ENCODE measurements around the gene ZNF284. TPM values are rescaled to one million over a fixed set of nuclear protein-coding genes. Genes with fewer than 3 reads are reported as not detected.

The ZNF284 gene
- polyA plus RNA-seq, 2 of the 4 experiments (the other 2 are of a cell fraction) = 1.0 to 1.2 TPM

- TF ChIP-seq MAX (IDR thresholded peaks at IDR 0.05) = peak; percentile 51; the same call in 1 of the 2 replicates
- no peak for TF ChIP-seq FOSL2 (IDR thresholded peaks at IDR 0.05)
- peak; percentile 42 for TF ChIP-seq FOSL2 (CRISPR knock-in tag; IDR thresholded peaks at IDR 0.05)
These were observed 46.6 kb upstream of the ZNF284 start, which contains the start of gene ZNF222 (continued) for GRCh38 chr19:44025217-44025936.

GRCh38 chr19:44026622-44027021 is 45.3 kb upstream of the ZNF284 start:
- no peak for TF ChIP-seq CBX2 (IDR thresholded peaks at IDR 0.05; ENCODE audit: borderline replicate concordance, low read depth)
- no peak for TF ChIP-seq FOSL2 (IDR thresholded peaks at IDR 0.05)
- no peak for TF ChIP-seq FOSL2 (CRISPR knock-in tag; IDR thresholded peaks at IDR 0.05)
- TF ChIP-seq NFE2L2 (conservative IDR thresholded peaks at IDR 0.05; ENCODE audit: low read length) = no peak
- no peak for TF ChIP-seq PBX3 (IDR thresholded peaks at IDR 0.05)
- no peak for TF ChIP-seq ZC3H11A (IDR thresholded peaks at IDR 0.05)
- no peak for TF ChIP-seq ELK1 (IDR thresholded peaks at IDR 0.05; ENCODE audit: low read depth, low read length)
- TF ChIP-seq HMGXB4 (CRISPR knock-in tag; IDR thresholded peaks at IDR 0.05; ENCODE audit: borderline replicate concordance) = no peak
- Histone ChIP-seq H3K4me3 (no peak overlapping the region), H3K9me3 (peaks cover 64% of the 10 kb centered on the region), H3K27ac (no peak overlapping the region), H3K4me1 (no peaks in the 10 kb centered on the region), H3K4me2 (no peak overlapping the region)
- ChIA-PET CTCF (no interaction called here), POLR2A (no interaction called here)
- 88% methylated on average over 6 of the region's 6 CpGs for WGBS (ENCODE audit: missing lambda C conversion rate)
- FAIRE-seq (no peak), ATAC-seq (no peak), DNase-seq (ENCODE audit: low read depth in 1 of 2, low spot score in 1 of 2) (no peak)

GRCh38 chr19:44032001-44032610 is 39.9 kb upstream of the ZNF284 start:
- Histone ChIP-seq H3K4me1 (no peaks in the 10 kb centered on the region), H3K4me3 (no peak overlapping the region), H3K27ac (no peak overlapping the region), H3K9me3 (peaks cover 90% of the 10 kb centered on the region), H3K4me2 (no peak overlapping the region)
- ChIA-PET CTCF (no interaction called here), POLR2A (no interaction called here)
- no peak for TF ChIP-seq MAX (IDR thresholded peaks at IDR 0.05)
- no peak for TF ChIP-seq FOXS1 (CRISPR knock-in tag; IDR thresholded peaks at IDR 0.05)
- no peak for TF ChIP-seq RARB (CRISPR knock-in tag; IDR thresholded peaks at IDR 0.05)
- TF ChIP-seq POLR2AphosphoS2 (conservative IDR thresholded peaks at IDR 0.05; ENCODE audit: low read length) = no peak
- 0 out of 2 replicates have a peak, but pooled peaks have one; percentile 36 for TF ChIP-seq KDM1A (IDR thresholded peaks at IDR 0.05; ENCODE audit: low read depth)
- DNase-seq (ENCODE audit: low read depth in 1 of 2, low spot score in 1 of 2) (no peak), FAIRE-seq (peak; percentile 81), ATAC-seq (no peak)
- 7% methylated on average over 1 of the region's 1 CpG for WGBS (ENCODE audit: missing lambda C conversion rate)

GRCh38 chr19:44042147-44042546 is 29.8 kb upstream of the ZNF284 start:
- 7% methylated on average over 2 of the region's 2 CpGs for WGBS (ENCODE audit: missing lambda C conversion rate)

More at GRCh38 chr19:44042147-44042546, 29.8 kb upstream of the ZNF284 start:
- TF ChIP-seq EHF (CRISPR knock-in tag; IDR thresholded peaks at IDR 0.05) (no peak), MAFK (IDR thresholded peaks at IDR 0.05; ENCODE audit: partially characterized antibody) (no peak), SMC3 (IDR thresholded peaks at IDR 0.05) (no peak), CBX2 (IDR thresholded peaks at IDR 0.05; ENCODE audit: borderline replicate concordance, low read depth) (no peak), TP53 (CRISPR knock-in tag; IDR thresholded peaks at IDR 0.05) (no peak), JUN (IDR thresholded peaks at IDR 0.05) (no peak), HOXB13 (CRISPR knock-in tag; IDR thresholded peaks at IDR 0.05; ENCODE audit: low read depth) (no peak), REST (IDR thresholded peaks at IDR 0.05) (no peak), JUNB (IDR thresholded peaks at IDR 0.05) (no peak)
- Histone ChIP-seq H3K4me1 (no peaks in the 10 kb centered on the region), H3K4me2 (no peak overlapping the region), H3K9me3 (peaks cover 53% of the 10 kb centered on the region), H3K27ac (no peak overlapping the region), H3K4me3 (no peak overlapping the region)
- ChIA-PET CTCF (no interaction called here), POLR2A (no interaction called here)
- FAIRE-seq (no peak), DNase-seq (ENCODE audit: low read depth in 1 of 2, low spot score in 1 of 2) (no peak), ATAC-seq (no peak)

Data from A549 (cell line).